Heart right ventricle (tissue), 16 donors: ENCODE data around the gene NFKBIZ. TPM values are rescaled to one million over a fixed set of nuclear protein-coding genes. Genes with fewer than 3 reads are reported as not detected.

Experiments used
- ATAC-seq, 8 donors: fragments of 200-7000 bp; cut with Tn5 transposase; one replicate each; pipeline ENCODE4 v1.9.1; 2020; ENCODE audit warnings: mild to moderate bottlenecking in 8 of 8, moderate library complexity in 8 of 8, moderate number of reproducible peaks in 1 of 8
- DNase-seq, 2 donors: peaks; one replicate each; pipeline ENCODE4 v3.0.0-alpha.2; 2020
- H3K27ac ChIP-seq, 10 donors: fragments of 200-600 bp; sonication (generic) in 2 of 10; one replicate each; pipeline versions ENCODE4 v1.5.0 to v1.8.0; 2020 to 2022; ENCODE audit warnings: mild to moderate bottlenecking in 3 of 10
- H3K27me3 ChIP-seq, 7 donors: fragments of 200-600 bp; one replicate each; pipeline ENCODE4 v1.8.0; 2021 to 2022; ENCODE audit warnings: mild to moderate bottlenecking in 2 of 7
- H3K36me3 ChIP-seq, 9 donors: fragments of 200-600 bp; sonication (generic) in 1 of 9; one replicate each; pipeline versions ENCODE4 v1.5.0 to v1.8.0; 2020 to 2022; ENCODE audit warnings: mild to moderate bottlenecking in 2 of 9
- H3K4me1 ChIP-seq, 9 donors: fragments of 200-600 bp; sonication (generic) in 1 of 9; one replicate each; pipeline versions ENCODE4 v1.5.0 to v1.8.0; 2020 to 2022; ENCODE audit warnings: mild to moderate bottlenecking in 4 of 9
- H3K4me3 ChIP-seq, 10 donors: fragments of 200-600 bp; sonication (generic) in 2 of 10; one replicate each; pipeline versions ENCODE4 v1.5.0 to v1.8.0; 2020 to 2022; ENCODE audit warnings: mild to moderate bottlenecking in 7 of 10, moderate library complexity in 2 of 10
- H3K9me3 ChIP-seq, 11 donors: fragments of 200-600 bp in 10 of 11; sonication (generic) in 2 of 11; one replicate each; pipeline versions ENCODE4 v1.5.0 to v1.8.0; 2013 to 2022; ENCODE audit warnings: mild to moderate bottlenecking in 2 of 11, control low read depth in 1 of 11, moderate library complexity in 1 of 11
- WGBS, 2 donors: extraction: QIAGEN DNeasy Blood & Tissue Kit; methylation state at CpG; one replicate each; pipeline ENCODE4 v1.1.7; 2013; ENCODE audit warnings: inconsistent platforms in 1 of 2; 5-methylcytosine and 5-hydroxymethylcytosine counted together
- intact Hi-C, 10 donors: fragments of 100-400 bp; cut with DNase I; formaldehyde crosslinking; loops; one replicate each; pipeline versions ENCODE4 v1.11.1 to v1.14.2; 2022
- polyA plus RNA-seq, 2 donors: library from polyadenylated mRNA; stranded (reverse); fragments of 200-250 nt; gene quantifications; one replicate each; pipeline ENCODE4 v1.2.3, GENCODE V29; 2013
- total RNA-seq, 10 donors: library from RNA; stranded (reverse); fragmentation: NEBNext Ultra II Directional in 3 of 10; extraction: Animal tissue kit (Norgen Biotek cat#: 25700) in 3 of 10; gene quantifications; one replicate each; pipeline versions ENCODE4 v1.2.1 to v1.2.4, GENCODE V29; 2021 to 2023
- TF ChIP-seq, protein P1 (sequence below), 9 donors: fragments of 200-600 bp; sonication (generic) in 2 of 9; IDR thresholded peaks; one replicate each; pipeline versions ENCODE4 v1.5.0 to v1.8.0; 2021 to 2022; ENCODE audit warnings: antibody characterized with exemption in 9 of 9, mild to moderate bottlenecking in 5 of 9, moderate library complexity in 1 of 9
- donor health status: Arrhythmogenic right ventricular cardiomyopathy.
- donor health status: ischemic (EF 13 %, LVEDD 7.1; RV severe dilation, severe dysfunction).
- donor health status: healthy with polysubstance abuse.
- donor health status: DM: no; HTN: yes; CAD: no.
- donor health status: DM: no; HTN: no; CAD: no.
- donor health status: ischemic (EF 25% LVEDD 6.9; RV normal size, moderate dysfunction).
- donor health status: ischemic (EF 25% LVEDD 5.7; RV mildly dilated, moderate dysfunction).
- donor health status: healthy.
- donor health status: DM: yes; HTN: yes; CAD: no.
- donor health status: Ischemic cardiomyopathy.
- donor health status: ischemic (EF 35%, LVEDD 5.7; RV mildly dilated, moderate dysfunction).
- donor health status: nonischemic (EF 11% LVEDD 7.7; RV severe dilation, severe dysfunction).
- donor health status: DM: yes; HTN: yes; CAD: no.
- donor health status: PGD.
- donor health status: ischemic (EF 29% LVEDD 5.4; RV normal size, mild dysfunction).
- donor health status: nonischemic (EF 23%, LVEDD 6.1; RV moderate dilation, normal function).

NFKBIZ gene
- total and polyA plus RNA-seq, 12 donors, result 5.4 to 26.2 (median 11.8) TPM

DNA sequence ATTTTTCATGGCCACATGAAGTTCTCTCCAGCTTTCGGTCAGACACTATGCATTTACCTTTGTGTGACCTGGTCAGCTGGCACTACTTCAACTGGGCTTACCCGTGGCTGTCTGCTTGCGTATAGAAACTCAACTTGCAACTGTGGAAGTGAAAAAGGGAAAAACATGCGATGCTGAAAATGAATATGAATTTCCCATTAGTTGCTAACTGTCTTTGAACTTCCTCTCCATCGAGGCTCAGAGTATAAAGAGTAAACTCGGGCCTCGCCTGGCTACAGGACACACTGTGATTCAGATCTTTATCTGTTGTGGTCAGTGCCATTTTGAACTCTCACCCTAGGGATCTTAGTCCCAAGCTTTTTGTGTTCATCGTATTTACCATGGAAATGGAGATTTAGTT is 26.8 kb downstream of the NFKBIZ start:
- 81 to 86% methylated on average over 8 of the region's 8 CpGs for WGBS, 2 donors
- no peak for ATAC-seq
- no peak overlapping the region for H3K27ac ChIP-seq
- no peak overlapping the region for H3K4me3 ChIP-seq
- peaks cover 0 to 22% (median 0%) of the 10 kb centered on the region in 9 donors for H3K4me1 ChIP-seq
- TF ChIP-seq, protein P1, sequence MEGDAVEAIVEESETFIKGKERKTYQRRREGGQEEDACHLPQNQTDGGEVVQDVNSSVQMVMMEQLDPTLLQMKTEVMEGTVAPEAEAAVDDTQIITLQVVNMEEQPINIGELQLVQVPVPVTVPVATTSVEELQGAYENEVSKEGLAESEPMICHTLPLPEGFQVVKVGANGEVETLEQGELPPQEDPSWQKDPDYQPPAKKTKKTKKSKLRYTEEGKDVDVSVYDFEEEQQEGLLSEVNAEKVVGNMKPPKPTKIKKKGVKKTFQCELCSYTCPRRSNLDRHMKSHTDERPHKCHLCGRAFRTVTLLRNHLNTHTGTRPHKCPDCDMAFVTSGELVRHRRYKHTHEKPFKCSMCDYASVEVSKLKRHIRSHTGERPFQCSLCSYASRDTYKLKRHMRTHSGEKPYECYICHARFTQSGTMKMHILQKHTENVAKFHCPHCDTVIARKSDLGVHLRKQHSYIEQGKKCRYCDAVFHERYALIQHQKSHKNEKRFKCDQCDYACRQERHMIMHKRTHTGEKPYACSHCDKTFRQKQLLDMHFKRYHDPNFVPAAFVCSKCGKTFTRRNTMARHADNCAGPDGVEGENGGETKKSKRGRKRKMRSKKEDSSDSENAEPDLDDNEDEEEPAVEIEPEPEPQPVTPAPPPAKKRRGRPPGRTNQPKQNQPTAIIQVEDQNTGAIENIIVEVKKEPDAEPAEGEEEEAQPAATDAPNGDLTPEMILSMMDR (IDR thresholded peaks at IDR 0.05), result no peak
- no peaks in the 10 kb centered on the region for H3K9me3 ChIP-seq
- no peak for DNase-seq
- H3K36me3 ChIP-seq, result no peaks in the 10 kb centered on the region
- H3K27me3 ChIP-seq, result no peaks in the 10 kb centered on the region
- intact Hi-C loops, result no loop called here

- TF ChIP-seq, protein P1 (IDR thresholded peaks at IDR 0.05), result no peak
- DNase-seq, result no peak
- no peak overlapping the region for H3K4me3 ChIP-seq
- no peaks in the 10 kb centered on the region for H3K9me3 ChIP-seq
- no peak overlapping the region for H3K27ac ChIP-seq
- H3K4me1 ChIP-seq, result peaks cover 0 to 17% (median 0%) of the 10 kb centered on the region in 9 donors
- ATAC-seq, result no peak
- intact Hi-C loops, result no loop called here
- no peaks in the 10 kb centered on the region for H3K27me3 ChIP-seq
- 92 to 95% methylated on average over 2 of the region's 2 CpGs for WGBS, 2 donors
- H3K36me3 ChIP-seq, result no peaks in the 10 kb centered on the region
Measured at GRCh38 chr3:101878589-101878988, 29.3 kb downstream of the NFKBIZ start.

DNA sequence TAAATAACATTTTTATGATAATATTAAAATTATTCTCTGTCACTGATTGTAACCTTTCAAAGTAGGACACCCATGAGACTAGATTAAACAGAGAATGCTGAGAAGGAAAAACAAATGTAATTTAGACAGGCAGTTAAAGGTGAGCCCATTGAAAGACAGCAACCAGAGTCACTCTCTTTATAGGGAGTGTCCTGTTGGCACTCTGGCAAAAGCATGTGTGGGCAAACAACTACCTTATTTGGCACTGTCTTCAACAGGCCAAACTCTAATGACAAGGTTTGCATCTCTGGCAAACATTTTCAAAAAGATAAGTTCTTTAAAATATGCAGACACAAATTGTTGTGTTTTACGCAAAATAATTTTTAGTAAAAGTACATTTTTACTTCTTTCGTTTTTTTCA is 29.8 kb downstream of the NFKBIZ start:
- Histone ChIP-seq H3K4me3 (no peak overlapping the region), H3K36me3 (no peaks in the 10 kb centered on the region), H3K27ac (no peak overlapping the region), H3K9me3 (no peaks in the 10 kb centered on the region), H3K4me1 (peaks cover 0 to 16% (median 0%) of the 10 kb centered on the region in 9 donors), H3K27me3 (no peaks in the 10 kb centered on the region)
- intact Hi-C loops, result no loop called here
- TF ChIP-seq, protein P1 (IDR thresholded peaks at IDR 0.05), result no peak
- no peak for DNase-seq
- no peak for ATAC-seq
- WGBS, 2 donors, result 100% methylated on average over 2 of the region's 2 CpGs

DNA sequence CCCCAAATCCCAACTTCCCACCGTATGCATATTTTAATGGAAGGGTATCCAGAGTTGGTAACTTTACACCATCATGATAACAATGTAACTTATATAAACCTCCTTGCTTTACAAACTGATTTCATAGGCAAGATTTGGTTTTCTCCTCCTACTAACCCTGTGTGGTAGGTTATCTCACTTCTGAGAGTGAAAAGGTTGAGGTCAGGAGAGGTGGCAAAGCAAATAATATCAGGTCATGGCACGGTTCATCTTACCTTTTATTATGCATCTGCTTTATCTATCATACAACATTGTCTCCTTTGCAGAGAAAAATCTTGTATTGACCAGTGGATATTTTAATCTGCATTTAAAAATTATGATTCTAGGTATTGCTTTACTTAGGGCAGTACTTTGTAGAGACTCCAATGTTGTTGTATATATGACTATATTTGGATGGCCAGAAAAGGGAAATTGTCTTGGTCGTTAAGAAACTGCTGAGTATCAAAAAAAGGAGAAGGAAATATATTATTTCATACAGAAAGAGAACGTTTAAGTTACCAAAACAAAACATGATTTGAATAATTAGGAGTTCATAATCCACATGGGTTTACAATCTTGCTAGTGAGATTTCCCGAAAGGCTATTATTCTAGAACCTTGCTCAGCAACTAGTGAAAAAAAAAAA is 30.4 kb downstream of the NFKBIZ start:
- Histone ChIP-seq H3K27me3 (no peaks in the 10 kb centered on the region), H3K4me1 (peaks cover 0 to 16% (median 0%) of the 10 kb centered on the region in 9 donors), H3K27ac (peak overlapping the region in 1 of 10 donors; percentile 39), H3K36me3 (no peaks in the 10 kb centered on the region), H3K4me3 (no peak overlapping the region), H3K9me3 (no peaks in the 10 kb centered on the region)
- TF ChIP-seq, protein P1 (IDR thresholded peaks at IDR 0.05), result no peak
- intact Hi-C loops, result no loop called here
- no peak for ATAC-seq
- DNase-seq, result no peak
- WGBS, 2 donors, result 63 to 69% methylated on average over 5 of the region's 5 CpGs
